Gastroesophageal sphincter (tissue), 3 donors: ENCODE measurements around the gene INPP1.

Experiments
- EP300 ChIP-seq: sonication (generic); formaldehyde crosslinking; IDR thresholded peaks from one replicate; pipeline ENCODE4 v1.6.1; 2017; ENCODE audit warnings: antibody characterized with exemption, mild to moderate bottlenecking
- POLR2A ChIP-seq, 2 donors: fragments of 450-650 bp; IDR thresholded peaks; one replicate each; pipeline ENCODE4 v1.6.1; 2017; ENCODE audit warnings: antibody characterized with exemption in 2 of 2, mild to moderate bottlenecking in 2 of 2, moderate library complexity in 1 of 2
- TF ChIP-seq, protein P1 (sequence below), 4 experiments: fragments of 200-600 bp in 2 of 4; fragments of 450-650 bp in 2 of 4; sonication (generic) in 1 of 4; IDR thresholded peaks; one replicate each; pipeline ENCODE4 v1.5.1; 2017 to 2019; ENCODE audit warnings: antibody characterized with exemption in 4 of 4, mild to moderate bottlenecking in 2 of 4, moderate library complexity in 2 of 4

DNA sequence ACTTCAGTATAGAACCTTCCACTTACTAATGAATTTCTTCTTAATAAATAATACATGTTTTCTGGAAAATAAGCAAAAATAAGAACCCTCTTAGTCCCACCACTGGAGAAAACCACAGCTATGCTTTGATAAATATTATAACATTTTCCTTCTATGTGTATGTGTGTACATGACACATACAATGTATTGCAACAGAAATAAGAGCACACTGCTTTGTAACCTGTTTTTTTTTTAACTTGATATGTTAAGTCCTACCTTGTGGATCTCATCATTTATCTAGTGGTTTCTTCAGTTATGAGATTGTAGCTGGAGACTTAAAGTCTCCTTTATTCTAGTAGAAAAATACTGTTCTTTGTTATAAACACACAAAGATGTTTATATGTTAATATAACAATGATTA lies 17.2 kb downstream of the INPP1 start:
- TF ChIP-seq, protein P1, sequence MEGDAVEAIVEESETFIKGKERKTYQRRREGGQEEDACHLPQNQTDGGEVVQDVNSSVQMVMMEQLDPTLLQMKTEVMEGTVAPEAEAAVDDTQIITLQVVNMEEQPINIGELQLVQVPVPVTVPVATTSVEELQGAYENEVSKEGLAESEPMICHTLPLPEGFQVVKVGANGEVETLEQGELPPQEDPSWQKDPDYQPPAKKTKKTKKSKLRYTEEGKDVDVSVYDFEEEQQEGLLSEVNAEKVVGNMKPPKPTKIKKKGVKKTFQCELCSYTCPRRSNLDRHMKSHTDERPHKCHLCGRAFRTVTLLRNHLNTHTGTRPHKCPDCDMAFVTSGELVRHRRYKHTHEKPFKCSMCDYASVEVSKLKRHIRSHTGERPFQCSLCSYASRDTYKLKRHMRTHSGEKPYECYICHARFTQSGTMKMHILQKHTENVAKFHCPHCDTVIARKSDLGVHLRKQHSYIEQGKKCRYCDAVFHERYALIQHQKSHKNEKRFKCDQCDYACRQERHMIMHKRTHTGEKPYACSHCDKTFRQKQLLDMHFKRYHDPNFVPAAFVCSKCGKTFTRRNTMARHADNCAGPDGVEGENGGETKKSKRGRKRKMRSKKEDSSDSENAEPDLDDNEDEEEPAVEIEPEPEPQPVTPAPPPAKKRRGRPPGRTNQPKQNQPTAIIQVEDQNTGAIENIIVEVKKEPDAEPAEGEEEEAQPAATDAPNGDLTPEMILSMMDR (IDR thresholded peaks at IDR 0.05), result no peak
- TF ChIP-seq POLR2A (IDR thresholded peaks at IDR 0.05), result no peak
- TF ChIP-seq EP300, result no peak
